ENCODE measurements around the gene PTPN7.
"Not testable (repeated sequence)": the region's sequence is repeated elsewhere in the genome, so short reads cannot be mapped to it uniquely, and the experiment has no call there.

Gene PTPN7

GRCh38 chr1:202150602-202151001 lies 9.8 kb downstream of the PTPN7 start:
- no peak for DNase-seq

GRCh38 chr1:202150187-202150586 lies 10.2 kb downstream of the PTPN7 start:
- DNase-seq: no peak

GRCh38 chr1:202149566-202149965 lies 10.8 kb downstream of the PTPN7 start:
- DNase-seq: no peak

- DNase-seq: no peak
Observed at GRCh38 chr1:202148391-202148790, 12.0 kb downstream of the PTPN7 start.

- no peak for DNase-seq
Observed at GRCh38 chr1:202146993-202147392, 13.4 kb downstream of the PTPN7 start.

- no peak for DNase-seq
Observed at GRCh38 chr1:202146279-202146678, 14.1 kb downstream of the PTPN7 start.

GRCh38 chr1:202145744-202146140 lies 14.7 kb downstream of the PTPN7 start:
- not testable (repeated sequence) for DNase-seq

GRCh38 chr1:202145068-202145743 lies 15.2 kb downstream of the PTPN7 start:
- DNase-seq: no peak

GRCh38 chr1:202144402-202145067 lies 15.9 kb downstream of the PTPN7 start, which contains the start of gene ARL8A:
ARL8A (minus strand) TSS chr1:202144737; CDS start chr1:202144572, 165 bp downstream.
- peak; percentile 45 for DNase-seq

- peak; percentile 21 for DNase-seq
Observed at GRCh38 chr1:202143768-202144401, 16.5 kb downstream of the PTPN7 start.

- peak; percentile 22 for DNase-seq
Observed at GRCh38 chr1:202143011-202143767, 17.2 kb downstream of the PTPN7 start.

- not testable (repeated sequence) for DNase-seq
Observed at GRCh38 chr1:202141468-202141867, 18.9 kb downstream of the PTPN7 start.

GRCh38 chr1:202140833-202141232 lies 19.6 kb downstream of the PTPN7 start:
- no peak for DNase-seq

GRCh38 chr1:202135221-202135721 lies 25.1 kb downstream of the PTPN7 start:
- DNase-seq: peak; percentile 66

- no peak for DNase-seq
Observed at GRCh38 chr1:202134645-202135172, 25.7 kb downstream of the PTPN7 start.

GRCh38 chr1:202133989-202134388 lies 26.4 kb downstream of the PTPN7 start:
- no peak for DNase-seq

- DNase-seq: no peak
Observed at GRCh38 chr1:202133496-202133895, 26.9 kb downstream of the PTPN7 start.

- DNase-seq: no peak
Observed at GRCh38 chr1:202133001-202133400, 27.4 kb downstream of the PTPN7 start.

- DNase-seq: no peak
Observed at GRCh38 chr1:202131956-202132821, 28.2 kb downstream of the PTPN7 start.

- DNase-seq: no peak
Observed at GRCh38 chr1:202130816-202131522, 29.4 kb downstream of the PTPN7 start.

GRCh38 chr1:202130297-202130721 lies 30.1 kb downstream of the PTPN7 start:
- DNase-seq: no peak

Measured in EL (cell line).